WI38 (cell line): ENCODE measurements around the gene KDM7A.

Experiments
- H3K4me3 ChIP-seq: 2 replicates; pipeline ENCODE4 v1.5.1; 2011; ENCODE audit warnings: low read depth, mild to moderate bottlenecking, control low read depth, low read length
- CTCF ChIP-seq: IDR thresholded peaks from 2 replicates; pipeline ENCODE4 v1.5.1; 2012; ENCODE audit warnings: low read depth, mild to moderate bottlenecking, control low read depth, low read length

The KDM7A gene

DNA sequence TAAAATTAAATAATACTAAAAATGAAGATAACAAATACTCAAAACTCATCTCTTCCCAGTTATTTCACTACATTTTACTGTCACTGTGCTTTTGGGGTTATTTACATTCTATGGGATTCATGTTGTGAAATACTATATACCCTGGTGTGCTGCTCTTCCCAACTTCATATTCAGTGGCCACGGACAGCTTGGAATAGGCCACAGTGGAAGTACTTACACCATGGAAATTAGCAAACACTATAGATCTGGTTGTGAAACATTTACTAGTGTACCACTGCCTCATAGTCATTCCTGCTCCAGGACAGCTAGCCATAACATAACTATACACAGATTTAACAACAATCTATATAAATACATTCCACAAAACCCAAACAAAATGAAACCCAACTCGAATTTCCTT is 21.2 kb upstream of the KDM7A start:
- H3K4me3 ChIP-seq = no peak overlapping the region

GRCh38 chr7:140197218-140197890 is 20.6 kb upstream of the KDM7A start:
- TF ChIP-seq CTCF = no peak

More for the DNA sequence above, 21.2 kb upstream of the KDM7A start:
- no peak for TF ChIP-seq CTCF

GRCh38 chr7:140196361-140197217 is 19.8 kb upstream of the KDM7A start:
- no peak for TF ChIP-seq CTCF
- H3K4me3 ChIP-seq = no peak overlapping the region

More at GRCh38 chr7:140197218-140197890, 20.6 kb upstream of the KDM7A start:
- H3K4me3 ChIP-seq = no peak overlapping the region

DNA sequence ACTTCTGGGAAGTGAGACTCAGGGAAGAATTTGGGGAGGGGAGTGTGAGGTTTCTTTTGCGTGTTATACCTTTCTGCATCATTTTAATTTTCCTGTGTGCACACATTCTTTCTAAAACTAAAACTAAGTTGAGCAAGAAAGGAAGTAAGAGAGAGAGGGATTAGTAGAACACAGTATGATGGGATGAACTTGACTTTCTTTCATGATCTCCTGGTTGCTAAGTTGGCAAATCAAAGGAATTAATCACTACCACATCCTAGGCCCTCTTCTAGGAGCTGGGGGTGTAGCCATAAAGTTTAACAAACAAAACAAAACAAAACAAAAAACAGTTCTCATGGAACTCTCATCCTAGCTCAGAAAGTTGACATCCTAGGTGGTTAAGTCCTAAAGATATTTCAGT is 19.1 kb upstream of the KDM7A start:
- H3K4me3 ChIP-seq = no peak overlapping the region
- TF ChIP-seq CTCF = no peak

GRCh38 chr7:140192620-140193019 is 15.8 kb upstream of the KDM7A start:
- H3K4me3 ChIP-seq = no peak overlapping the region
- no peak for TF ChIP-seq CTCF

DNA sequence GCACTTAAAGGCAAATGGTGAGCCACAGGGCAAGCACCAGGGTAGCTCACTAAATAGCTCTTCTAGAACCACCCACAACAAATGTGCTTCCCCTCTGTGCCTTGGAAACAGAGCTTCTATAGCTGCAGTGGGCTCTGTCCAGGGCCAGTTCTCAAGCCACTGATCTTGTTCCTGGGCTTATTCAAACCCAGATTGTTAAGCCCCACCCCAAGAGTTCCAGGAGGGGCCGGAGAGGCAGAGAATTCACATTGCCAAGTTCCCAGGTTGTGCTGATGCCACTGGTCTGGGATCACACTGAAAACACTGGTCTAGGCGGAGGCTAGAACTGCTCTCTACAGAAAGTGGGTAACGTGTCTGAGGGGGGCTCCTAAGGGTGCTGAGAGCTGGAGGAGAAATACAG is 15.4 kb upstream of the KDM7A start:
- TF ChIP-seq CTCF = no peak
- H3K4me3 ChIP-seq = no peak overlapping the region

- TF ChIP-seq CTCF = no peak
- no peak overlapping the region for H3K4me3 ChIP-seq
Observed at GRCh38 chr7:140190588-140190987, 13.8 kb upstream of the KDM7A start.
